ENCODE measurements around the gene ALCAM. TPM values are rescaled to one million over a fixed set of nuclear protein-coding genes. Genes with fewer than 3 reads are reported as not detected.

The ALCAM gene
- total RNA-seq, 2 donors from 2014 or later = 17.8 to 29.6 TPM

GRCh38 chr3:105473521-105474223 is 107.0 kb downstream of the ALCAM start:
- Histone ChIP-seq H3K4me3 (no peak overlapping the region), H3K36me3 (no peaks in the 10 kb centered on the region), H3K9me3 (no peaks in the 10 kb centered on the region), H3K9ac (ENCODE audit: low read depth in 2 of 2, low read length in 2 of 2) (no peak overlapping the region), H3K4me1 (no peaks in the 10 kb centered on the region), H3K27me3 (no peaks in the 10 kb centered on the region), H3K27ac (no peak overlapping the region)
- intact Hi-C loops (cut with DNase I) = no loop called here
- DNase-seq = no peak
- TF ChIP-seq, protein P1, sequence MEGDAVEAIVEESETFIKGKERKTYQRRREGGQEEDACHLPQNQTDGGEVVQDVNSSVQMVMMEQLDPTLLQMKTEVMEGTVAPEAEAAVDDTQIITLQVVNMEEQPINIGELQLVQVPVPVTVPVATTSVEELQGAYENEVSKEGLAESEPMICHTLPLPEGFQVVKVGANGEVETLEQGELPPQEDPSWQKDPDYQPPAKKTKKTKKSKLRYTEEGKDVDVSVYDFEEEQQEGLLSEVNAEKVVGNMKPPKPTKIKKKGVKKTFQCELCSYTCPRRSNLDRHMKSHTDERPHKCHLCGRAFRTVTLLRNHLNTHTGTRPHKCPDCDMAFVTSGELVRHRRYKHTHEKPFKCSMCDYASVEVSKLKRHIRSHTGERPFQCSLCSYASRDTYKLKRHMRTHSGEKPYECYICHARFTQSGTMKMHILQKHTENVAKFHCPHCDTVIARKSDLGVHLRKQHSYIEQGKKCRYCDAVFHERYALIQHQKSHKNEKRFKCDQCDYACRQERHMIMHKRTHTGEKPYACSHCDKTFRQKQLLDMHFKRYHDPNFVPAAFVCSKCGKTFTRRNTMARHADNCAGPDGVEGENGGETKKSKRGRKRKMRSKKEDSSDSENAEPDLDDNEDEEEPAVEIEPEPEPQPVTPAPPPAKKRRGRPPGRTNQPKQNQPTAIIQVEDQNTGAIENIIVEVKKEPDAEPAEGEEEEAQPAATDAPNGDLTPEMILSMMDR (IDR thresholded peaks at IDR 0.05) = no peak

GRCh38 chr3:105480768-105481167 is 114.1 kb downstream of the ALCAM start:
- H3K27ac ChIP-seq = no peak overlapping the region
- H3K36me3 ChIP-seq = no peaks in the 10 kb centered on the region
- H3K27me3 ChIP-seq = no peaks in the 10 kb centered on the region
- H3K9me3 ChIP-seq = no peaks in the 10 kb centered on the region
- intact Hi-C loops (cut with DNase I) = no loop called here
- no peak for DNase-seq
- no peak overlapping the region for H3K9ac ChIP-seq (ENCODE audit: low read depth in 2 of 2, low read length in 2 of 2)
- no peak overlapping the region for H3K4me3 ChIP-seq
- no peaks in the 10 kb centered on the region for H3K4me1 ChIP-seq
- TF ChIP-seq, protein P1 (IDR thresholded peaks at IDR 0.05) = no peak

DNA sequence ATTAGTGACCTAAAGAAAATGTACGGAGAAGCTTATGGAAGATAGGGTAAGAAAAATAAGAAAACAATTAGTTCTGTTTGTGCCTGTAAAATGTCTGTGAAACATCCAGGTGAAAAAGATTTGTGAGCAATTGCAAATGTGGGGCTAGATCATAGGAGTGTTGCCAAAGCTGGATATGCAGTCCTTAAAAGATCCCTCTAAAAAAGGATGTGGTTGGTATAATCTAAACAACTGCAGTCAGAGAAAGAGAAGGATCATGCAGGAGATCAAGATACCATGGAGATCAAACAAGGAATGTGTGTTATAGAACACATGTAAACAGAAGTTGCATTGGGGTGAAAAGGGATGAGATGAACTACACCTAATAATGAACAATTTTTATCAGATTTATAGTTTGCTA is 116.8 kb downstream of the ALCAM start:
- Histone ChIP-seq H3K9me3 (no peaks in the 10 kb centered on the region), H3K36me3 (no peaks in the 10 kb centered on the region), H3K4me1 (no peaks in the 10 kb centered on the region), H3K4me3 (no peak overlapping the region), H3K9ac (ENCODE audit: low read depth in 2 of 2, low read length in 2 of 2) (no peak overlapping the region), H3K27me3 (no peaks in the 10 kb centered on the region), H3K27ac (no peak overlapping the region)
- intact Hi-C loops (cut with DNase I) = no loop called here
- DNase-seq = no peak
- TF ChIP-seq, protein P1 (IDR thresholded peaks at IDR 0.05) = no peak

GRCh38 chr3:105490045-105490444 is 123.3 kb downstream of the ALCAM start:
- no peaks in the 10 kb centered on the region for H3K36me3 ChIP-seq

GRCh38 chr3:105493305-105493892 is 126.7 kb downstream of the ALCAM start:
- intact Hi-C loops (cut with DNase I) = no loop called here
- TF ChIP-seq, protein P1 (IDR thresholded peaks at IDR 0.05) = no peak
- no peak for DNase-seq
- H3K4me3 ChIP-seq = no peak overlapping the region
- H3K4me1 ChIP-seq = no peaks in the 10 kb centered on the region
- H3K9ac ChIP-seq (ENCODE audit: low read depth in 2 of 2, low read length in 2 of 2) = no peak overlapping the region
- H3K27me3 ChIP-seq = no peaks in the 10 kb centered on the region
- H3K9me3 ChIP-seq = no peaks in the 10 kb centered on the region
- H3K36me3 ChIP-seq = no peaks in the 10 kb centered on the region
- no peak overlapping the region for H3K27ac ChIP-seq

More at GRCh38 chr3:105490045-105490444, 123.3 kb downstream of the ALCAM start:
- Histone ChIP-seq H3K27ac (no peak overlapping the region), H3K9ac (ENCODE audit: low read depth in 2 of 2, low read length in 2 of 2) (no peak overlapping the region), H3K4me3 (no peak overlapping the region), H3K4me1 (no peaks in the 10 kb centered on the region), H3K9me3 (no peaks in the 10 kb centered on the region), H3K27me3 (no peaks in the 10 kb centered on the region)
- DNase-seq = no peak
- intact Hi-C loops (cut with DNase I) = no loop called here
- TF ChIP-seq, protein P1 (IDR thresholded peaks at IDR 0.05) = no peak
